Measurements from ENCODE around the gene CDC20B.

Gene CDC20B

DNA sequence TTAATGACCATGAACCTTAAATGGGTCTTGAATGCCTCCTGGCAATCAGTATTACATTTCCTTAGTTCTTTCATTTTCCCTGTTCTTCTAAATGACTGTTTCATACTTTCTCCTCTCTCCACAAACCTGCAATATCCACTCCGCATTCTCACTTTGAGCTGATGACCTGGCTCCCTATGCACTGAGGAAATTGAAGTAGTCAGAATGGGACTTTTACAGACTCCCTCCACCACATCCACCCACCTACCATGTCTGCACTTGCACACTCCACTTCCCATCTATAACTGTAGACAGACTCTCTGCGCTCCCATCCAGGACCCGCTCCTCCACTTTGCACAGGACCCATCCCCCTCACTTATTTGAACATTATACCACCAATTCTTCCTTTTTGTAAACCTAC, 106.7 kb downstream of the CDC20B start:
- no peak overlapping the region for H2AFZ ChIP-seq (ENCODE audit: low read depth)

GRCh38 chr5:55064523-55064922, 108.5 kb downstream of the CDC20B start:
- Histone ChIP-seq H3K4me2 (no peak overlapping the region), H4K20me1 (ENCODE audit: insufficient read depth) (no peaks in the 10 kb centered on the region), H3K36me3 (ENCODE audit: insufficient read depth) (no peaks in the 10 kb centered on the region), H3K79me2 (ENCODE audit: insufficient read depth, low read depth) (no peaks in the 10 kb centered on the region), H2AFZ (ENCODE audit: low read depth) (no peak overlapping the region), H3K4me3 (IDR thresholded peaks at IDR 0.05; ENCODE audit: insufficient read depth, low read depth, low read length) (no peak overlapping the region), H3K27me3 (ENCODE audit: insufficient read depth, low read depth) (no peaks in the 10 kb centered on the region), H3K9ac (no peak overlapping the region), H3K4me1 (ENCODE audit: low read depth, poor library complexity, severe bottlenecking) (no peaks in the 10 kb centered on the region), H3K27ac (no peak overlapping the region)
- TF ChIP-seq, protein P1, sequence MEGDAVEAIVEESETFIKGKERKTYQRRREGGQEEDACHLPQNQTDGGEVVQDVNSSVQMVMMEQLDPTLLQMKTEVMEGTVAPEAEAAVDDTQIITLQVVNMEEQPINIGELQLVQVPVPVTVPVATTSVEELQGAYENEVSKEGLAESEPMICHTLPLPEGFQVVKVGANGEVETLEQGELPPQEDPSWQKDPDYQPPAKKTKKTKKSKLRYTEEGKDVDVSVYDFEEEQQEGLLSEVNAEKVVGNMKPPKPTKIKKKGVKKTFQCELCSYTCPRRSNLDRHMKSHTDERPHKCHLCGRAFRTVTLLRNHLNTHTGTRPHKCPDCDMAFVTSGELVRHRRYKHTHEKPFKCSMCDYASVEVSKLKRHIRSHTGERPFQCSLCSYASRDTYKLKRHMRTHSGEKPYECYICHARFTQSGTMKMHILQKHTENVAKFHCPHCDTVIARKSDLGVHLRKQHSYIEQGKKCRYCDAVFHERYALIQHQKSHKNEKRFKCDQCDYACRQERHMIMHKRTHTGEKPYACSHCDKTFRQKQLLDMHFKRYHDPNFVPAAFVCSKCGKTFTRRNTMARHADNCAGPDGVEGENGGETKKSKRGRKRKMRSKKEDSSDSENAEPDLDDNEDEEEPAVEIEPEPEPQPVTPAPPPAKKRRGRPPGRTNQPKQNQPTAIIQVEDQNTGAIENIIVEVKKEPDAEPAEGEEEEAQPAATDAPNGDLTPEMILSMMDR (conservative IDR thresholded peaks at IDR 0.05; ENCODE audit: low read depth, low read length): no peak

More for the DNA sequence above, 106.7 kb downstream of the CDC20B start:
- TF ChIP-seq, protein P1 (conservative IDR thresholded peaks at IDR 0.05; ENCODE audit: low read depth, low read length): no peak
- Histone ChIP-seq H4K20me1 (ENCODE audit: insufficient read depth) (no peaks in the 10 kb centered on the region), H3K4me3 (IDR thresholded peaks at IDR 0.05; ENCODE audit: insufficient read depth, low read depth, low read length) (no peak overlapping the region), H3K27ac (no peak overlapping the region), H3K36me3 (ENCODE audit: insufficient read depth) (no peaks in the 10 kb centered on the region), H3K4me1 (ENCODE audit: low read depth, poor library complexity, severe bottlenecking) (no peaks in the 10 kb centered on the region), H3K79me2 (ENCODE audit: insufficient read depth, low read depth) (no peaks in the 10 kb centered on the region), H3K27me3 (ENCODE audit: insufficient read depth, low read depth) (no peaks in the 10 kb centered on the region), H3K9ac (no peak overlapping the region), H3K4me2 (no peak overlapping the region)

DNA sequence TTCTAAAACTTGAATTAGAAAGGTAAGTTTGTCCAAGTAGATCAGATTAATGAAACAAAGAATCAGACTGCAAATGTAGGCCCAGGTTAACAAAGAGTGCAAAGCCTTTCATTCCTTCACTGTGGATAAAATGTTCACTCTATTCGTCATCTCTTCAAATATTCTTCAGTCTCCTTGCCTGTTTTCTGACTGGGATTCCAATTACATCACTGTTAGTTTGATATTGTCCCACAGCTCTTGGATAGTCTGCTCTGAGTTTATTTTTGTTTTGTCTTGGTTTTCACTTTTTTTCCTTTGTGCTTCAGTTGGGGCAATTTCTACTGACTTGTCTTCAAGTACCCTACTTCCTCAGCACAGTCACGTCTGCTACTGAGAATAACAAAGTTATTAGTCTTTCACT, 109.1 kb downstream of the CDC20B start:
- Histone ChIP-seq H4K20me1 (ENCODE audit: insufficient read depth) (no peaks in the 10 kb centered on the region), H3K4me3 (IDR thresholded peaks at IDR 0.05; ENCODE audit: insufficient read depth, low read depth, low read length) (no peak overlapping the region), H3K79me2 (ENCODE audit: insufficient read depth, low read depth) (no peaks in the 10 kb centered on the region), H3K9ac (no peak overlapping the region), H3K27ac (no peak overlapping the region), H3K4me2 (no peak overlapping the region), H3K4me1 (ENCODE audit: low read depth, poor library complexity, severe bottlenecking) (no peaks in the 10 kb centered on the region), H3K27me3 (ENCODE audit: insufficient read depth, low read depth) (no peaks in the 10 kb centered on the region), H2AFZ (ENCODE audit: low read depth) (no peak overlapping the region), H3K36me3 (ENCODE audit: insufficient read depth) (no peaks in the 10 kb centered on the region)
- TF ChIP-seq, protein P1 (conservative IDR thresholded peaks at IDR 0.05; ENCODE audit: low read depth, low read length): no peak

DNA sequence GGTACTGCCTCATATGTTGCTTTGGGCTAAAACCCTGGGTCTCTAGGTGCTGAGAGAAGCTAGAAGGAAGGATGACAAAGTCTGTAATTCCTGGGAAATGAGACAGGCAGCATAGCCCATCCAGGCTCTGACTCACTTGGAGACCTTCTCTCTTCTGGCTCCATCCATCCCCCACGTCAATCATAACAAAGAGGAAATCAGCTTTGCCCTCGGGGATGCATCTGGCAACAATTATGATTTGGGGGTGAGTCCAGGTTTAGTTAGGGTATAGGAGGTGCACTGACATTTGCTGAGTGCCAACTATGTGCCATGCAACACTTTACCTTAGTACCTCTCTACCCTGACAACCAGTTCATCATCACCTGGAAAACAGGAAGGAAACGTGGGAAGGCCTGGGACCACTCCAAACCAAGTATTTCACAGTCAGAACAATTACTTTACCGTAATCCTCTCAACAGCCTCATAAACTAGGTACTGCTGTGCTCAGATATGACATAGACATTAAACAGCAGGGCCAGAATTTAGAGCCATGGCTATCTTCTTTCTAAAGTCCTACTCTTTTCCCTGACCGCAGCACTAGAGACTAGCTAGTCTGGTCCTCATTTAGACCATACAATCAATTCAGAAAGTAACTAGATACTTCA, 109.6 kb downstream of the CDC20B start:
- H2AFZ ChIP-seq (ENCODE audit: low read depth): no peak overlapping the region
- H3K9ac ChIP-seq: no peak overlapping the region
- no peak overlapping the region for H3K27ac ChIP-seq
- H3K79me2 ChIP-seq (ENCODE audit: insufficient read depth, low read depth): no peaks in the 10 kb centered on the region
- no peaks in the 10 kb centered on the region for H3K27me3 ChIP-seq (ENCODE audit: insufficient read depth, low read depth)
- H3K36me3 ChIP-seq (ENCODE audit: insufficient read depth): no peaks in the 10 kb centered on the region
- H3K4me1 ChIP-seq (ENCODE audit: low read depth, poor library complexity, severe bottlenecking): no peaks in the 10 kb centered on the region
- H3K4me3 ChIP-seq (IDR thresholded peaks at IDR 0.05; ENCODE audit: insufficient read depth, low read depth, low read length): no peak overlapping the region
- H4K20me1 ChIP-seq (ENCODE audit: insufficient read depth): no peaks in the 10 kb centered on the region
- TF ChIP-seq, protein P1 (conservative IDR thresholded peaks at IDR 0.05; ENCODE audit: low read depth, low read length): no peak
- H3K4me2 ChIP-seq: no peak overlapping the region
